Epithelial cell of esophagus (primary cell): Measurements from ENCODE around the gene PRRG4.
"Not testable (repeated sequence)": the region's sequence is repeated elsewhere in the genome, so short reads cannot be mapped to it uniquely, and the experiment has no call there.

ENCODE experiments used
- DNase-seq: peaks from one replicate; pipeline ENCODE4 v3.0.0; 2010; ENCODE audit warnings: low read depth
- H3K4me3 ChIP-seq: 2 replicates; pipeline ENCODE4 v1.5.1; 2011; ENCODE audit warnings: mild to moderate bottlenecking, low read length, control low read depth
- CTCF ChIP-seq: IDR thresholded peaks from 2 replicates; pipeline ENCODE4 v1.5.1; 2011; ENCODE audit warnings: low read depth, mild to moderate bottlenecking, low read length, control low read depth, inconsistent platforms; ENCODE audit not compliant: insufficient read depth; ENCODE audit errors: missing control alignments

The PRRG4 gene

DNA sequence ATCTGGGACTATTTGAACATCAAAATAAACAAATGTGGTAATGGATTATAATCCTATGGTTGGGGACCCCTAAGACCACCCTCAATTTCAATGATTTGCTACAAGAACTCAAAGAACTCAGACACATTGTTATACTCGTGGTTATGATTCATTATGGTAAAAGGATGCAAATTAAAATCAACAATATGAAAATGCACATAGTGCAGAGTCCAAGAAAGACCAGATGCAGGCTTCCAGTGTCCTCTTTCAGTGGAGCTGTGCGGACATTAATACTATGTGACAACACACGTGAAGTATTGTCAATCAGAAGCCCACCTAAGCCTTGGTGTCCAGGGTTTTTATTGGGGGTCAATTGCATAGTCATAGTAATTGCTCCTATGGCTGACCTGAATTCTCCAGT is 53.7 kb downstream of the PRRG4 start:
- no peak for DNase-seq
- H3K4me3 ChIP-seq, result no peak overlapping the region
- TF ChIP-seq CTCF, result no peak

- no peak for DNase-seq
- no peak for TF ChIP-seq CTCF
- no peak overlapping the region for H3K4me3 ChIP-seq
Measured at GRCh38 chr11:32884023-32884422, 54.3 kb downstream of the PRRG4 start.

GRCh38 chr11:32884770-32885384 is 55.1 kb downstream of the PRRG4 start:
- H3K4me3 ChIP-seq, result no peak overlapping the region
- peak; percentile 66 for TF ChIP-seq CTCF
- DNase-seq, result peak; percentile 36

GRCh38 chr11:32885556-32885955 is 55.8 kb downstream of the PRRG4 start:
- TF ChIP-seq CTCF, result no peak
- no peak overlapping the region for H3K4me3 ChIP-seq
- no peak for DNase-seq

GRCh38 chr11:32886180-32886579 is 56.5 kb downstream of the PRRG4 start:
- H3K4me3 ChIP-seq, result no peak overlapping the region
- no peak for DNase-seq
- TF ChIP-seq CTCF, result no peak

DNA sequence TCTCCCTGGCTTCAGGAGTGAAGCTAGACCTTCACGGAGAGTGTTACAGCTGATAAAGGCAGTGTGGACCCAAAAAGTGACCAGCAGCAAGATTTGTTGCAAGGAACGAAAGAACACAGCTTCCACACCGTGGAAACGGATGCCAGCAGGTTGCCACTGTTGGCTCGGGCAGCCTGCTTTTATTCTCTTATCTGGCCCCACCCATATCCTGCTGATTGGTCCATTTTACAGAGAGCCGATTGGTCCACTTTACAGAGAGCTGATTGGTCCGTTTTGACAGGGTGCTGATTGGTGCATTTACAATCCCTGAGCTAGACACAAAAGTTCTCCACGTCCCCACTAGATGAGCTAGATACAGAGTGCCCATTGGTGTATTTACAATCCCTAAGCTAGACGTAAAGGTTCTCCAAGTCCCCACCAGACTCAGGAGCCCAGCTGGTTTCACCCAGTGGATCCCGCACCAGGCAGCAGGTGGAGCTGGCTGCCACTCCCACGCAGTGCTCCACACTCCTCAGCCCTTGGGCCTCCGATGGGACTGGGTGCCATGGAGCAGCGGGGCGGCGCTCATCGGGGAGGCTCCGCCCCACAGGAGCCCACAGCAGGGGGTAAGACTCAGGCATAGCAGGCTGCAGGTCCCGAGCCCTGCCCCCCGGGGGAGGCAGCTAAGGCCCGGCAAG is 58.1 kb downstream of the PRRG4 start:
- not testable (repeated sequence) for H3K4me3 ChIP-seq, DNase-seq

GRCh38 chr11:32888384-32888710 is 58.6 kb downstream of the PRRG4 start:
- H3K4me3 ChIP-seq, DNase-seq: not testable (repeated sequence)

DNA sequence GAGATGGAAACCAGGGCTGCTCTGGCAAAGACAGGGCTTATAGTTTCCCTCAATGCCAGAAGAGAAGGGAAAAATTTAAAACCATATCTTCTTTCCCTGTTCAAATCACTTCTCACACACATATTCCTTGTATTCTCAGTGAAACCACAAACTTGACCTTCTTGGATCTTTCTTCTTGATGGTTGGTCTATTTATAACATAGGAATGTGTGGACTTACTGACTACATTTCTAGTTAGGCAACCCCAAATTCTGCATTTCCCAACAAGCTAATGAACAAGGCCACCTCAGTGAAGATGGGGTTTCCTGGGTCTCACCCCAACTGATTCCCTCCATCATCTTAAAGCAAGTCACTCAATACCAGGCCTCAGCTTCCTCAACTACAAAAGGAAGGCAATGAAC is 59.1 kb downstream of the PRRG4 start:
- no peak overlapping the region for H3K4me3 ChIP-seq
- no peak for TF ChIP-seq CTCF
- DNase-seq, result peak; percentile 6
